ENCODE results near the gene SUCLG1. TPM values are rescaled to one million over a fixed set of nuclear protein-coding genes. Genes with fewer than 3 reads are reported as not detected.

The SUCLG1 gene
- 189 TPM for polyA plus RNA-seq (ENCODE audit: insufficient read length)
- long read RNA-seq, donor 1, transcript SUCLG1-201 (9 exons, 1,475 nt) = minor isoform, 95 of 372 reads
- long read RNA-seq, donor 1, transcript SUCLG1-205 (2 exons, 1,765 nt) = major isoform, 167 of 372 reads
- long read RNA-seq, donor 1, partial matches to known transcripts = 107 of 372 reads
- long read RNA-seq, donor 1, other reads (novel, unspliced or antisense) = 0 of 372 reads
- long read RNA-seq, donor 2, transcript SUCLG1-205 (2 exons, 1,765 nt) = major isoform, 195 of 347 reads
- long read RNA-seq, donor 2, transcript SUCLG1-201 (9 exons, 1,475 nt) = minor isoform, 74 of 347 reads
- long read RNA-seq, donor 2, partial matches to known transcripts = 76 of 347 reads
- long read RNA-seq, donor 2, other reads (novel, unspliced or antisense) = 0 of 347 reads
- long read RNA-seq, donor 3, transcript SUCLG1-205 (2 exons, 1,765 nt) = major isoform, 160 of 293 reads
- long read RNA-seq, donor 3, transcript SUCLG1-201 (9 exons, 1,475 nt) = minor isoform, 65 of 293 reads
- long read RNA-seq, donor 3, partial matches to known transcripts = 64 of 293 reads
- long read RNA-seq, donor 3, other reads (novel, unspliced or antisense) = 0 of 293 reads
- long read RNA-seq, donor 4, transcript SUCLG1-205 (2 exons, 1,765 nt) = major isoform, 66 of 100 reads
- long read RNA-seq, donor 4, partial matches to known transcripts = 29 of 100 reads
- long read RNA-seq, donor 4, other reads (novel, unspliced or antisense) = 0 of 100 reads
- long read RNA-seq, donor 5, transcript SUCLG1-205 (2 exons, 1,765 nt) = major isoform, 390 of 698 reads
- long read RNA-seq, donor 5, transcript SUCLG1-201 (9 exons, 1,475 nt) = minor isoform, 180 of 698 reads
- long read RNA-seq, donor 5, partial matches to known transcripts = 125 of 698 reads
- long read RNA-seq, donor 5, other reads (novel, unspliced or antisense) = 0 of 698 reads
- long read RNA-seq, donor 6, transcript SUCLG1-205 (2 exons, 1,765 nt) = major isoform, 202 of 366 reads
- long read RNA-seq, donor 6, transcript SUCLG1-201 (9 exons, 1,475 nt) = minor isoform, 78 of 366 reads
- long read RNA-seq, donor 6, partial matches to known transcripts = 85 of 366 reads
- long read RNA-seq, donor 6, other reads (novel, unspliced or antisense) = 0 of 366 reads
- long read RNA-seq, donor 7, transcript SUCLG1-201 (9 exons, 1,475 nt) = minor isoform, 99 of 568 reads
- long read RNA-seq, donor 7, transcript SUCLG1-205 (2 exons, 1,765 nt) = major isoform, 314 of 568 reads
- long read RNA-seq, donor 7, partial matches to known transcripts = 150 of 568 reads
- long read RNA-seq, donor 7, other reads (novel, unspliced or antisense) = 0 of 568 reads
- long read RNA-seq, donor 8, transcript SUCLG1-201 (9 exons, 1,475 nt) = minor isoform, 53 of 183 reads
- long read RNA-seq, donor 8, transcript SUCLG1-205 (2 exons, 1,765 nt) = major isoform, 102 of 183 reads
- long read RNA-seq, donor 8, partial matches to known transcripts = 26 of 183 reads
- long read RNA-seq, donor 8, other reads (novel, unspliced or antisense) = 0 of 183 reads

- DNase-seq = peak; percentile 90
Measured at GRCh38 chr2:84459018-84459943, at the start of gene SUCLG1. SUCLG1 (minus strand) TSS chr2:84459280; CDS start chr2:84459269, 11 bp downstream.

- DNase-seq = no peak
Measured at GRCh38 chr2:84498150-84498799, 39.2 kb upstream of the SUCLG1 start.

- DNase-seq = no peak
Measured at GRCh38 chr2:84497285-84497684, 38.2 kb upstream of the SUCLG1 start.

- no peak for DNase-seq
Measured at GRCh38 chr2:84496386-84496785, 37.3 kb upstream of the SUCLG1 start.

- peak; percentile 68 for DNase-seq
Measured at GRCh38 chr2:84495539-84496146, 36.6 kb upstream of the SUCLG1 start.

- no peak for DNase-seq
Measured at GRCh38 chr2:84494070-84494469, 35.0 kb upstream of the SUCLG1 start.

- DNase-seq = no peak
Measured at GRCh38 chr2:84493514-84493913, 34.4 kb upstream of the SUCLG1 start.

- DNase-seq = no peak
Measured at GRCh38 chr2:84492571-84492970, 33.5 kb upstream of the SUCLG1 start.

GRCh38 chr2:84491741-84492140 is 32.7 kb upstream of the SUCLG1 start:
- no peak for DNase-seq

- no peak for DNase-seq
Measured at GRCh38 chr2:84491256-84491655, 32.2 kb upstream of the SUCLG1 start.

- DNase-seq = no peak
Measured at GRCh38 chr2:84487298-84487996, 28.4 kb upstream of the SUCLG1 start.

GRCh38 chr2:84486441-84487115 is 27.5 kb upstream of the SUCLG1 start:
- peak; percentile 67 for DNase-seq

GRCh38 chr2:84483320-84483719 is 24.2 kb upstream of the SUCLG1 start:
- no peak for DNase-seq

- no peak for DNase-seq
Measured at GRCh38 chr2:84482603-84483002, 23.5 kb upstream of the SUCLG1 start.

- DNase-seq = no peak
Measured at GRCh38 chr2:84481702-84482101, 22.6 kb upstream of the SUCLG1 start.

GRCh38 chr2:84478867-84479266 is 19.8 kb upstream of the SUCLG1 start:
- DNase-seq = no peak

GRCh38 chr2:84477886-84478285 is 18.8 kb upstream of the SUCLG1 start:
- no peak for DNase-seq

- DNase-seq = peak; percentile 53
Measured at GRCh38 chr2:84474176-84474575, 15.1 kb upstream of the SUCLG1 start.

All from left kidney (tissue), 8 donors.